Body of pancreas (tissue), 4 donors: ENCODE results near the gene RGL3. TPM values are rescaled to one million over a fixed set of nuclear protein-coding genes. Genes with fewer than 3 reads are reported as not detected.

Source experiments
- ATAC-seq: fragments of 150-250 bp; one replicate; pipeline ENCODE4 v1.9.1; 2016
- DNase-seq, 4 donors: peaks; one replicate each; pipeline ENCODE4 v3.0.0-alpha.2; 2019
- H3K27ac ChIP-seq, 4 donors: fragments of 200-600 bp; sonication (generic); 1 replicate in 3 of 4; 2 replicates in 1 of 4; pipeline versions ENCODE4 v1.5.1 to v1.6.1; 2016 to 2019; ENCODE audit warnings: mild to moderate bottlenecking in 1 of 4, mixed read lengths in 1 of 4, moderate library complexity in 1 of 4
- H3K27me3 ChIP-seq, 2 donors: fragments of 200-600 bp; sonication (generic); one replicate each; pipeline ENCODE4 v1.6.0; 2016; ENCODE audit warnings: mild to moderate bottlenecking in 1 of 2
- H3K36me3 ChIP-seq, 2 donors: fragments of 200-600 bp; sonication (generic); replicated peaks in 1 of 2; 2 replicates each; pipeline ENCODE4 v1.5.1; 2016; ENCODE audit warnings: low read depth in 2 of 2; ENCODE audit not compliant: insufficient read depth in 1 of 2
- H3K4me1 ChIP-seq: fragments of 200-600 bp; sonication (generic); one replicate; pipeline ENCODE4 v1.6.0; 2016
- H3K4me3 ChIP-seq, 2 donors: fragments of 200-600 bp; sonication (generic); 1 replicate in 1 of 2; 2 replicates in 1 of 2; pipeline ENCODE4 v1.5.1; 2016 to 2019
- H3K9me3 ChIP-seq, 3 donors: fragments of 200-600 bp; sonication (generic); 1 replicate in 2 of 3; 2 replicates in 1 of 3; pipeline ENCODE4 v1.5.1; 2016
- POLR2A ChIP-seq, 3 donors: fragments of 450-650 bp; IDR thresholded peaks; one replicate each; pipeline ENCODE4 v1.6.1; 2016; ENCODE audit warnings: antibody characterized with exemption in 3 of 3, mild to moderate bottlenecking in 2 of 3
- WGBS, 2 donors: methylation state at CpG; one replicate each; pipeline ENCODE4 v1.1.5; 2017; 5-methylcytosine and 5-hydroxymethylcytosine counted together
- intact Hi-C: fragments of 100-400 bp; cut with DNase I; formaldehyde crosslinking; loops from one replicate; pipeline ENCODE4 v1.15.1; 2023
- total RNA-seq, 2 donors: library from RNA; depleted of rRNA; stranded (reverse); fragments of >200 nt; gene quantifications; one replicate each; pipeline ENCODE4 v1.1.0, GENCODE V29; 2016
- TF ChIP-seq, protein P1 (sequence below), 7 experiments: fragments of 450-650 bp in 4 of 7; fragments of 200-600 bp in 3 of 7; sonication (generic) in 3 of 7; IDR thresholded peaks; one replicate each; pipeline ENCODE4 v1.5.1; 2016 to 2019; ENCODE audit warnings: antibody characterized with exemption in 7 of 7

RGL3 gene
- total RNA-seq, 2 donors from 2014 or later: 35.0 to 56.0 TPM

DNA sequence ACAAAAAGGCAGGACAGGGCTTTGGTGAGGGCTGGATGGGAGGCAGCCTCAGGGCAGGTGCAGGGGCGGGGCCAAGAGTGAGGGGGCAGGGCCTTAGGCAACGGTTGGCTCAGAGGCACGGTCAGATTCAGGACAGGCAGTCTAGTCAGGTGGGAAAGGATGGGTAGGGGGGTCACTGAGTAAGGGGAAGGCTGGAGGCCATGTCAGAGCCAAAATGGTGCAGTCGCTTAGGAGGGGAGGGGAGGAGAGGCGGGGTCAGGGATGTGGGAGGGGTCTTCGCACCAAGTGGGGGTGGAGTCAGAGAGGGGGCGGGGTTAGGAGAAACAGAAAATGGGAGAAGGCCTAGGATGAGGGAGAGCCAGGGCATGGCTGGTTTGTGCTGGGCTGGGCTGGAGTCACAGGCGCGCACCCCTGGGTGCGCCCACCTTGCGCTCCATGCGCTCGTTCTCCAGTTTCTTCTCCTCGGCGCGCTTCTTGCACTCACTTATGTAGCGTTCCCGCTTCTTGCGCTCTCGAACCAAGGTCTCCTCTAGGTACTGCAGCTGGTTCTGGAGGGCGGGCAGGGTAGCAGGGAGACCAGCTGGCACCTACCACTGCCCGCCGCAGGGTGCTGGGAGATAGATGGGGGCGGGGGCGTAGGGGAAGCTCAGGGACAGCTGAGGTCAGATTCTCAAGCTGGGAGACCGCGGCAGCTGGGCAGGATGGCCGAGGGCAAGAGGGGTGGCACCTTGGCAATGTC lies 6.8 kb upstream of the RGL3 start:
- DNase-seq (no peak), ATAC-seq (no peak)
- intact Hi-C loops: no loop called here

DNA sequence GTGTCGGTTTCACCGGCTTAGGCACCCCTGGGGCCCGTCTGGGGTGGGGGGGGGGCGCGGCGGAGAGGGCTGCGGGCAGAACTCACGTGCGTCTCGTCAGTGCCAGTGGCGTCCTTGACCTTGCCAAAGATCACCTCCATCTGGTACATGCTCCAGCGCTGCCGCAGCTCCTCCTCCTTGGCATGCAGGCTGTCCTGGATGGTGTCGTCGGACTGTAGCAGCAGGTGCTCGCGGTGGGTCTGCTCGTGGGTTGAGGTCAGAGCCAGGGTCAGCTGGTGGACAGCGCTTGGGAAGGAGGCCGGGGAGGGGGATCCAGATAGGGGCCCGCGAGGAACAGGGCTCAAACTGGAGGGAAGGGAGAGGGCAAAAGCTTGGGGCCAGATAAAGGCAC lies 4.7 kb upstream of the RGL3 start:
- H3K9me3 ChIP-seq: no peaks in the 10 kb centered on the region
- peaks cover 44% of the 10 kb centered on the region for H3K4me1 ChIP-seq
- intact Hi-C loops: no loop called here
- TF ChIP-seq, protein P1, sequence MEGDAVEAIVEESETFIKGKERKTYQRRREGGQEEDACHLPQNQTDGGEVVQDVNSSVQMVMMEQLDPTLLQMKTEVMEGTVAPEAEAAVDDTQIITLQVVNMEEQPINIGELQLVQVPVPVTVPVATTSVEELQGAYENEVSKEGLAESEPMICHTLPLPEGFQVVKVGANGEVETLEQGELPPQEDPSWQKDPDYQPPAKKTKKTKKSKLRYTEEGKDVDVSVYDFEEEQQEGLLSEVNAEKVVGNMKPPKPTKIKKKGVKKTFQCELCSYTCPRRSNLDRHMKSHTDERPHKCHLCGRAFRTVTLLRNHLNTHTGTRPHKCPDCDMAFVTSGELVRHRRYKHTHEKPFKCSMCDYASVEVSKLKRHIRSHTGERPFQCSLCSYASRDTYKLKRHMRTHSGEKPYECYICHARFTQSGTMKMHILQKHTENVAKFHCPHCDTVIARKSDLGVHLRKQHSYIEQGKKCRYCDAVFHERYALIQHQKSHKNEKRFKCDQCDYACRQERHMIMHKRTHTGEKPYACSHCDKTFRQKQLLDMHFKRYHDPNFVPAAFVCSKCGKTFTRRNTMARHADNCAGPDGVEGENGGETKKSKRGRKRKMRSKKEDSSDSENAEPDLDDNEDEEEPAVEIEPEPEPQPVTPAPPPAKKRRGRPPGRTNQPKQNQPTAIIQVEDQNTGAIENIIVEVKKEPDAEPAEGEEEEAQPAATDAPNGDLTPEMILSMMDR (IDR thresholded peaks at IDR 0.05): no peak
- no peak for TF ChIP-seq POLR2A (IDR thresholded peaks at IDR 0.05)
- no peak overlapping the region for H3K4me3 ChIP-seq
- H3K36me3 ChIP-seq: no peaks in the 10 kb centered on the region
- WGBS, 2 donors: 10 to 11% methylated on average over 9 to 21 of the region's 22 CpGs
- H3K27ac ChIP-seq: no peak overlapping the region
- DNase-seq: peak in 1 of 4 donors; percentile 45
- H3K27me3 ChIP-seq: no peaks in the 10 kb centered on the region
- ATAC-seq: no peak

More for the DNA sequence above, 6.8 kb upstream of the RGL3 start:
- Histone ChIP-seq H3K27ac (no peak overlapping the region), H3K4me3 (no peak overlapping the region), H3K36me3 (no peaks in the 10 kb centered on the region), H3K9me3 (no peaks in the 10 kb centered on the region), H3K4me1 (peaks cover 29% of the 10 kb centered on the region), H3K27me3 (no peaks in the 10 kb centered on the region)
- WGBS, 2 donors: 82 to 85% methylated on average over 26 to 28 of the region's 28 CpGs
- no peak for TF ChIP-seq POLR2A (IDR thresholded peaks at IDR 0.05)
- TF ChIP-seq, protein P1 (IDR thresholded peaks at IDR 0.05): no peak

DNA sequence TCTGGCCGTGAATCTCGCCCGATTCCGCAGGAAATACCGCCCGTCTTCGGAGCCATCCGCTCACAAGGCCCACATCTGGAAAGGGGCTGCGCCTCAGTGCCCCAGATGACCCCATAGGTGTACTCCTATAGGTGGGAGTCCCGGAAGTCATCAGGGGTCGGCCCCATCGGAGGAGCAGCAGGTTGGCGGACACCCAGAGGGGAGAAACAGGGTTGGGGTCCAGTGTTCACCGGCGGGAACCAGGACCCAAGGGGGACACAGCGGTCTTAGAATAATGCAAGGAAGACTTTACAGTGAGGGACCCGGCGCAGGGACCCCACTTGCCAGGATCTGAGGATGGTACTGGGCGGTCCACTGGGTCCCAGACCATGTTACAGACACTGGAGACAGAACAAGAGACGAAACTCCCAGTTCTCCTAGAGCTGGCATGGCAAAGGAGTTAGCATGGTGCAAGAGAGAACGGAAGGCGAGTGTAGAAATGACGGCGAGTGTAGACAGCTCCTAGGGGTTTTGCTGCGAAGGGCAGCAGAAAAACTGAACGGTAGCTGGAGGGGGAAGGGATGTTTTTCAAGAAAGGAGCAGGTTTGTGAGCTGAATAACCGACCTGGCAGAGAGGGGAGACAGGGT lies 4.2 kb upstream of the RGL3 start:
- H3K4me3 ChIP-seq: no peak overlapping the region
- DNase-seq (no peak), ATAC-seq (no peak)
- H3K4me1 ChIP-seq: peaks cover 44% of the 10 kb centered on the region
- no peaks in the 10 kb centered on the region for H3K36me3 ChIP-seq
- intact Hi-C loops: no loop called here
- no peak overlapping the region for H3K27ac ChIP-seq
- TF ChIP-seq, protein P1 (IDR thresholded peaks at IDR 0.05): no peak
- no peak for TF ChIP-seq POLR2A (IDR thresholded peaks at IDR 0.05)
- WGBS, 2 donors: 59 to 70% methylated on average over 19 to 25 of the region's 27 CpGs
- no peaks in the 10 kb centered on the region for H3K9me3 ChIP-seq
- no peaks in the 10 kb centered on the region for H3K27me3 ChIP-seq

DNA sequence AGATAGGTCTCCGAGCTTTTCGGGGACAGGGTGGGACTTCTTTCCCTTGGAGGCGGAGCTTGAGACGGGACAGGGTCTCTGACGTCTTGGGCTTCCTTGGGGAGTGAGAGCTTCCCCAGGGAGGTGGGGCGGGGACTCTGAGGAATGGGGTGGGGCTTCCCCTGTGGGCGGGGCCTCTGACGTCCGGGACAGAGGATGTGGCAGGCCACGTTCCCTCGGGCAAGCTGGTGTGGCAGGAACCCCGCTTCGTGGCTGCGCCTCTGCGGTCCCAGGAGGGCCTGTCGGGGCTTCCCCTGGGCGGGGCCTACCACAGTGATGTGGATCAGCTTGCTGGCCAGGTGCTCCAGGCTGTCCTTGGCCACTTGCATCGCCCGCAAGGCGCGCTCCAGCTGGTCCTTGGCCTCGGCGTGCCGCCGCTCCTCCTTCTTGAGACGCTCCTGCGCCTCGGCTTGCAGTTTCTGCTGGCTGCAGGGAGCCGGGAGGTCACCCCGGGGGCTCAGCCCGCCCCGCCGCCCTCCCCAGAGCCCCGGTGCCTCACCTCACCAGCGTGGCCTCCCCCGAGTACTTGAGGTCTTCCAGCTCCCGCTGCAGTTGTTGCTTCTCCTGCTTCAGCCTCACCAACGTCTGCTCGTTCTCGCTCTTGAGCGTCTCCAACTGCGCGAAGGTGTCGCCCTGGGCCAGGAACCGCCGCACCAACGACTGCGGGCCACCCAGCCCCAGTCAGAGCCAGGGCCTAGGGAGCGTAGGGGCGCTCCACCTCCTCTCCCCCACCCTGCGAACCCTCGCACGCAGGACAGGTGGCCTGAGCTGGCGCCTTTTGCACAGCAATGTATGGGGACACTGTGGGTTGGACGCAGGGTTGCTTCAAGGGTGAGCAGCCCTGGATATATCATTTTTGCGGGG lies 3.3 kb upstream of the RGL3 start:
- 19 to 50% methylated on average over 1 to 52 of the region's 56 CpGs for WGBS, 2 donors
- peak; percentile 78 to 86 (median 82) for DNase-seq
- Histone ChIP-seq H3K27me3 (no peaks in the 10 kb centered on the region), H3K9me3 (no peaks in the 10 kb centered on the region), H3K4me1 (peaks cover 44% of the 10 kb centered on the region), H3K4me3 (no peak overlapping the region), H3K27ac (peak overlapping the region in 2 of 4 donors; percentile 46 to 50), H3K36me3 (no peaks in the 10 kb centered on the region)
- peak; percentile 49 for ATAC-seq
- TF ChIP-seq POLR2A (IDR thresholded peaks at IDR 0.05): peak in 2 of 3 donors; percentile 19 to 43
- TF ChIP-seq, protein P1 (IDR thresholded peaks at IDR 0.05): no peak
- intact Hi-C loops: no loop called here
